NB4 (cell line): Measurements from ENCODE around the gene CACNG5.

Source experiments
- DNase-seq: peaks from one replicate; pipeline ENCODE4 v3.0.0; 2010; ENCODE audit warnings: low read depth
- H3K4me3 ChIP-seq: one replicate; pipeline ENCODE4 v1.5.1; 2011; ENCODE audit warnings: mild to moderate bottlenecking, low read depth, low read length, moderate library complexity
- MAX ChIP-seq: IDR thresholded peaks from 2 replicates; pipeline ENCODE4 v1.6.1; 2011; ENCODE audit warnings: low read depth, low read length
- MYC ChIP-seq: IDR thresholded peaks from 2 replicates; pipeline ENCODE4 v1.6.1; 2011; ENCODE audit warnings: low read depth, low read length
- POLR2A ChIP-seq: IDR thresholded peaks from 2 replicates; pipeline ENCODE4 v1.6.1; 2011; ENCODE audit warnings: mild to moderate bottlenecking; ENCODE audit not compliant: insufficient read length; ENCODE audit errors: extremely low read depth
- TF ChIP-seq, protein P1 (sequence below): IDR thresholded peaks from one replicate; pipeline ENCODE4 v1.5.1; 2012; ENCODE audit warnings: low read depth, low read length

CACNG5 gene

DNA sequence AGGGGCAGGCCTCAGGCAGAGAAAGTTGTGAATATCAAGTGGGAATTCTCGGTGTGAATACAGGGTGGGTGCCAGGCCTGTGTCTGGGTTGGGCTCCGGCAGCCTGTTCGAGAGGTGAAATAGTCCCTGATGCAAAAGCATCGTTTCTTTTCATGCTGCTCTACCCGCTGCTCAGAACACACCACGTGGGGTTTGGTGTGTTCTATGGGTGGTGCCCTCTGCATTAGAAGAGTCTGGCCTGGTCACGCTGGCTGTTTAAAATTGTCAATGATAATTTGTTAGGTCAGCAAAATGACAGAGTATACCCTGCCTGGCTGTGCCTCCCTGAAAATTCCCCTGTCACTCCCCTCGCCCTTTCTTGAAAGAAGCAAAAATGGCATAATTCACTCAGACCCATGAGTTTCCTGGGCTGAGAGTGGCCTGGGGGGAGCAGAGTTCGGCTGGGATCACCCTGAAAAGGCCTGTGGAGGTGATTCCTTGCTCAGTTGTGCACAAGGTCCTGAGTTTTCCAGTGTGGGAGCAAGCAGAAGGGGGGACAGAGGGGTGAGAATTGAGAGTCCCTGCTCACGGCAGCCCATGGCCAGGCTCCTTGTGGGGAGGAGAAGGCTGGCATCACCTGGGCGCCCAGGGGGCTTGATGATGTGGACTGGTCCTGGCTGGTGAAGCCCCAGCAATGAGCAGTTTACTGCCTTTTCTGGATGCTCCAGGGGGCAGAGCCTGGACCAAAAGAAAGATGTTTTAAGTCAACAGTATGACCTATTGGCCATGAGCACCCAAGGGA is 3.2 kb downstream of the CACNG5 start:
- H3K4me3 ChIP-seq, result no peak overlapping the region
- TF ChIP-seq, protein P1, sequence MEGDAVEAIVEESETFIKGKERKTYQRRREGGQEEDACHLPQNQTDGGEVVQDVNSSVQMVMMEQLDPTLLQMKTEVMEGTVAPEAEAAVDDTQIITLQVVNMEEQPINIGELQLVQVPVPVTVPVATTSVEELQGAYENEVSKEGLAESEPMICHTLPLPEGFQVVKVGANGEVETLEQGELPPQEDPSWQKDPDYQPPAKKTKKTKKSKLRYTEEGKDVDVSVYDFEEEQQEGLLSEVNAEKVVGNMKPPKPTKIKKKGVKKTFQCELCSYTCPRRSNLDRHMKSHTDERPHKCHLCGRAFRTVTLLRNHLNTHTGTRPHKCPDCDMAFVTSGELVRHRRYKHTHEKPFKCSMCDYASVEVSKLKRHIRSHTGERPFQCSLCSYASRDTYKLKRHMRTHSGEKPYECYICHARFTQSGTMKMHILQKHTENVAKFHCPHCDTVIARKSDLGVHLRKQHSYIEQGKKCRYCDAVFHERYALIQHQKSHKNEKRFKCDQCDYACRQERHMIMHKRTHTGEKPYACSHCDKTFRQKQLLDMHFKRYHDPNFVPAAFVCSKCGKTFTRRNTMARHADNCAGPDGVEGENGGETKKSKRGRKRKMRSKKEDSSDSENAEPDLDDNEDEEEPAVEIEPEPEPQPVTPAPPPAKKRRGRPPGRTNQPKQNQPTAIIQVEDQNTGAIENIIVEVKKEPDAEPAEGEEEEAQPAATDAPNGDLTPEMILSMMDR, result no peak
- no peak for TF ChIP-seq POLR2A
- no peak for TF ChIP-seq MAX
- TF ChIP-seq MYC, result no peak
- DNase-seq, result no peak

DNA sequence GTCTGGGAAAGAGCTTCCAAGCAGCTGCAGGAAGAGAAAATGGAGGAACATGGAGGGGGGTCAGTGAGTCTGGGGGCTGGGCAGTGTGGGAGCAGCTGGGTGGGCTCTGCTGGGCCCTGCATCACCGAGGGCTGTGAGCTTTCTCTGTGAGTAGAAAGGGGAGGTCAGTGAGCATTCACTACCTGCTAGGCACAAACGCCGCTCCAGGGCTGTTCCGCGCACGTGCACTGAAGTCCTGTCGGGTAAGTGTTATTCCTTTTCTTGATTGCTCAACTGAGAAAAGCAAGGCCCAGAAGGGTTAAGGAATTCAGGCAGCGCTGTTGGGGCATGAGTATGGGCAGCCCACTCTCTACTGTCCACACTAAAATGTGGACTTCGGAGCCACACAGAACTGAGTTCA is 4.7 kb downstream of the CACNG5 start:
- TF ChIP-seq MAX (no peak), POLR2A (no peak), MYC (no peak)
- TF ChIP-seq, protein P1, result no peak
- H3K4me3 ChIP-seq, result no peak overlapping the region
- DNase-seq, result no peak

- no peak overlapping the region for H3K4me3 ChIP-seq
- no peak for DNase-seq
- TF ChIP-seq MAX (no peak), POLR2A (no peak), MYC (no peak)
- TF ChIP-seq, protein P1, result no peak
These were observed 5.1 kb downstream of the CACNG5 start for GRCh38 chr17:66840061-66840460.

DNA sequence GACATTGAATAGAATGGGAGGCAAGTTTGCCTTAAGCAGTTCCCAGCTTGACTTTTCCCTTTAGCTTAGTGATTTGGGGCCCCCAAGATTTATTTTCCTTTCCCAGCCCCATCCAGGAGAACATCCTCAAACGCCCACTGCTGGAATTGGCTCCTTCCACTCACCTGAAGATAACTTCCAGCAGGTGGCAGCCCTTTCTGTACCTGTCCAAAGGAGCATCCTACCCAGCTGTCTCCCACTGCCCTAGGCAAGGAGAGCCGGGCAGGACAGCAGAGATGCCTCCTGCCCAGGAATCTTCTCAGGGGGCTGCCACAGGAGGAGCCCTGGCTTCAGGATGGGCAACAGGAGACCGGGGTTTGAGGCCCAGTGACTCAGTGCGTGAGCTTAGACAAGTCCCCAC is 6.4 kb downstream of the CACNG5 start:
- no peak for DNase-seq
- TF ChIP-seq MYC (no peak), MAX (no peak), POLR2A (no peak)
- TF ChIP-seq, protein P1, result no peak

DNA sequence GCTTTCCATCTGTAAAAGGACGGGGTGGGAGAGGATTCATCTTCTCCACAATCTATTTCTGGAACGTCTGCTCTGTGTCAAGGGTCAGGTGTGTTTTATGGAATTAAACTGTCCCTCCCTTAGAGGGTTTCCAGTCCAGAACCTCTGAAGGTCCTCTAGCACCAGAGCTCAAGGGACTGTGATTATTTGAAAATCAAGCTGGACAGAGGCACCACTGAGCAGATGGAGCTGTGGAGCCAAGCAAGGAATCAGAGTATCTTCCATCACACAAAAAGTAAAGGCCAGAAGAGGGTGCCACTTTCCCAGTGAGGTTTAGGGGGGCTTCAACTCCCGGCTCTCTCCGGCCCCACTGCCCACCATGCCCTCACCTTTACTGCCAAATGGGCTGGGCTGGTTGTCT is 6.8 kb downstream of the CACNG5 start:
- no peak for DNase-seq
- H3K4me3 ChIP-seq, result no peak overlapping the region
- TF ChIP-seq, protein P1, result no peak
- TF ChIP-seq POLR2A (no peak), MYC (no peak), MAX (no peak)

More for the DNA sequence above, 6.4 kb downstream of the CACNG5 start:
- no peak overlapping the region for H3K4me3 ChIP-seq
